Trophoblast cell (in vitro differentiated cells and primary cell): ENCODE data around the gene UBAC2.

Experiments used
- DNase-seq, 2 donors: peaks; one replicate each; pipeline ENCODE4 v3.0.0-alpha.2; 2016
- H2AFZ ChIP-seq: 2 replicates; pipeline ENCODE4 v1.6.1; 2013; ENCODE audit warnings: low read length, moderate library complexity, mild to moderate bottlenecking; ENCODE audit not compliant: insufficient read depth, poor library complexity
- H2AK5ac ChIP-seq: 2 replicates; pipeline ENCODE4 v1.6.1; 2013; ENCODE audit warnings: mild to moderate bottlenecking, low read length
- H2BK120ac ChIP-seq: 2 replicates; pipeline ENCODE4 v1.6.1; 2013; ENCODE audit warnings: low read length, mild to moderate bottlenecking, moderate library complexity; ENCODE audit not compliant: insufficient read depth, poor library complexity
- H2BK12ac ChIP-seq: 2 replicates; pipeline ENCODE4 v1.6.1; 2013; ENCODE audit warnings: mild to moderate bottlenecking, low read length, moderate library complexity
- H2BK5ac ChIP-seq: 2 replicates; pipeline ENCODE4 v1.6.1; 2013; ENCODE audit warnings: low read length, low read depth, moderate library complexity, mild to moderate bottlenecking; ENCODE audit not compliant: poor library complexity
- H3K14ac ChIP-seq: 2 replicates; pipeline ENCODE4 v1.6.1; 2013; ENCODE audit warnings: mild to moderate bottlenecking, low read length
- H3K18ac ChIP-seq: 2 replicates; pipeline ENCODE4 v1.6.1; 2013; ENCODE audit warnings: mild to moderate bottlenecking, low read length
- H3K23ac ChIP-seq: 2 replicates; pipeline ENCODE4 v1.6.1; 2013; ENCODE audit warnings: low read length
- H3K27ac ChIP-seq: 2 replicates; pipeline ENCODE4 v1.5.1; 2013; ENCODE audit warnings: low read depth, mild to moderate bottlenecking, inconsistent platforms, low read length, moderate library complexity
- H3K27me3 ChIP-seq: 2 replicates; pipeline ENCODE4 v1.6.1; 2013; ENCODE audit warnings: inconsistent platforms, mild to moderate bottlenecking, low read length, moderate library complexity; ENCODE audit not compliant: insufficient read depth
- H3K36me3 ChIP-seq, 2 experiments: 1 replicate in 1 of 2; 2 replicates in 1 of 2; pipeline ENCODE4 v1.6.1; 2013; ENCODE audit warnings: low read length in 2 of 2, mild to moderate bottlenecking in 2 of 2, moderate library complexity in 1 of 2; ENCODE audit not compliant: insufficient read depth in 2 of 2, control insufficient read depth in 1 of 2
- H3K4ac ChIP-seq: 2 replicates; pipeline ENCODE4 v1.6.1; 2013; ENCODE audit warnings: low read depth, mild to moderate bottlenecking, low read length, moderate library complexity
- H3K4me1 ChIP-seq, 2 experiments: 1 replicate in 1 of 2; 2 replicates in 1 of 2; pipeline ENCODE4 v1.6.1; 2013; ENCODE audit warnings: low read length in 2 of 2, mild to moderate bottlenecking in 2 of 2, moderate library complexity in 1 of 2; ENCODE audit not compliant: insufficient read depth in 2 of 2, control insufficient read depth in 1 of 2
- H3K4me2 ChIP-seq: 2 replicates; pipeline ENCODE4 v1.6.1; 2013; ENCODE audit warnings: inconsistent platforms, mild to moderate bottlenecking, low read length, moderate library complexity
- H3K4me3 ChIP-seq: 2 replicates; pipeline ENCODE4 v1.5.1; 2013; ENCODE audit warnings: mild to moderate bottlenecking, low read depth, low read length, inconsistent platforms
- H3K79me1 ChIP-seq: one replicate; pipeline ENCODE4 v1.6.1; 2013; ENCODE audit warnings: low read length
- H3K79me2 ChIP-seq: 2 replicates; pipeline ENCODE4 v1.6.1; 2013; ENCODE audit warnings: low read length, mild to moderate bottlenecking; ENCODE audit not compliant: control insufficient read depth, insufficient read depth, poor library complexity
- H3K9ac ChIP-seq: 2 replicates; pipeline ENCODE4 v1.6.1; 2013; ENCODE audit warnings: mild to moderate bottlenecking, low read length
- H3K9me3 ChIP-seq: 2 replicates; pipeline ENCODE4 v1.6.1; 2013; ENCODE audit warnings: low read depth, mild to moderate bottlenecking, control low read depth, inconsistent platforms, low read length; ENCODE audit not compliant: insufficient read depth
- H4K12ac ChIP-seq: 2 replicates; pipeline ENCODE4 v1.6.1; 2013; ENCODE audit warnings: low read depth, mild to moderate bottlenecking, low read length, moderate library complexity
- H4K8ac ChIP-seq: 2 replicates; pipeline ENCODE4 v1.6.1; 2013; ENCODE audit warnings: low read depth, mild to moderate bottlenecking, low read length, moderate library complexity
- H4K91ac ChIP-seq: one replicate; pipeline ENCODE4 v1.6.1; 2013; ENCODE audit warnings: low read depth, mild to moderate bottlenecking, low read length, moderate library complexity
- WGBS: extraction: QIAGEN DNeasy Blood & Tissue Kit; methylation state at CpG from one replicate; pipeline ENCODE4 v1.1.7; 2013; ENCODE audit warnings: missing lambda C conversion rate; ENCODE audit not compliant: insufficient read length, insufficient coverage; ENCODE audit errors: extremely low coverage; 5-methylcytosine and 5-hydroxymethylcytosine counted together

Gene UBAC2

GRCh38 chr13:99275093-99275469, 74.4 kb downstream of the UBAC2 start:
- H2BK120ac ChIP-seq: no peak overlapping the region
- H3K27ac ChIP-seq: no peak overlapping the region
- H3K4me1 ChIP-seq: no peaks in the 10 kb centered on the region
- DNase-seq: no peak
- no peak overlapping the region for H4K12ac ChIP-seq
- H2BK5ac ChIP-seq: no peak overlapping the region
- no peak overlapping the region for H3K4ac ChIP-seq
- no peak overlapping the region for H3K9ac ChIP-seq
- H3K27me3 ChIP-seq: no peaks in the 10 kb centered on the region
- H3K23ac ChIP-seq: no peak overlapping the region
- no peak overlapping the region for H2AK5ac ChIP-seq
- H4K8ac ChIP-seq: no peak overlapping the region
- H3K36me3 ChIP-seq: peaks cover 0 to 4% of the 10 kb centered on the region in 2 experiments
- H3K79me1 ChIP-seq: no peaks in the 10 kb centered on the region
- H3K79me2 ChIP-seq: no peaks in the 10 kb centered on the region
- no peak overlapping the region for H2AFZ ChIP-seq
- WGBS: no CpG with 5 or more reads among the region's 1 CpG
- H3K14ac ChIP-seq: no peak overlapping the region
- H3K9me3 ChIP-seq: peaks cover 1% of the 10 kb centered on the region
- H4K91ac ChIP-seq: no peak overlapping the region
- no peak overlapping the region for H3K18ac ChIP-seq
- H3K4me3 ChIP-seq: no peak overlapping the region
- no peak overlapping the region for H2BK12ac ChIP-seq
- H3K4me2 ChIP-seq: no peak overlapping the region

GRCh38 chr13:99276706-99277105, 76.1 kb downstream of the UBAC2 start:
- H3K27ac ChIP-seq: no peak overlapping the region
- no peaks in the 10 kb centered on the region for H3K79me1 ChIP-seq
- H3K18ac ChIP-seq: no peak overlapping the region
- no peak overlapping the region for H2AK5ac ChIP-seq
- no peaks in the 10 kb centered on the region for H3K27me3 ChIP-seq
- H2BK5ac ChIP-seq: no peak overlapping the region
- no peak overlapping the region for H3K4ac ChIP-seq
- H3K4me3 ChIP-seq: no peak overlapping the region
- H3K4me1 ChIP-seq: no peaks in the 10 kb centered on the region
- no peak overlapping the region for H3K14ac ChIP-seq
- H4K8ac ChIP-seq: no peak overlapping the region
- H3K23ac ChIP-seq: no peak overlapping the region
- no peak overlapping the region for H2AFZ ChIP-seq
- H2BK12ac ChIP-seq: no peak overlapping the region
- no peak overlapping the region for H4K12ac ChIP-seq
- no peak overlapping the region for H4K91ac ChIP-seq
- H3K9ac ChIP-seq: no peak overlapping the region
- no CpG with 5 or more reads among the region's 2 CpGs for WGBS
- peaks cover 0 to 6% of the 10 kb centered on the region in 2 experiments for H3K36me3 ChIP-seq
- H3K79me2 ChIP-seq: no peaks in the 10 kb centered on the region
- no peak overlapping the region for H3K4me2 ChIP-seq
- H2BK120ac ChIP-seq: no peak overlapping the region
- no peak for DNase-seq
- H3K9me3 ChIP-seq: peaks cover 1% of the 10 kb centered on the region

- no peaks in the 10 kb centered on the region for H3K79me2 ChIP-seq
- no peaks in the 10 kb centered on the region for H3K4me1 ChIP-seq
- no peak overlapping the region for H2BK5ac ChIP-seq
- no peak overlapping the region for H4K8ac ChIP-seq
- H2AFZ ChIP-seq: no peak overlapping the region
- no peak overlapping the region for H3K23ac ChIP-seq
- H3K36me3 ChIP-seq: peaks cover 0 to 6% of the 10 kb centered on the region in 2 experiments
- WGBS: no CpG with 5 or more reads among the region's 4 CpGs
- no peaks in the 10 kb centered on the region for H3K79me1 ChIP-seq
- no peak overlapping the region for H3K4me3 ChIP-seq
- H3K27ac ChIP-seq: no peak overlapping the region
- H2BK12ac ChIP-seq: no peak overlapping the region
- H3K14ac ChIP-seq: no peak overlapping the region
- H3K18ac ChIP-seq: no peak overlapping the region
- H3K9ac ChIP-seq: no peak overlapping the region
- no peak overlapping the region for H3K4me2 ChIP-seq
- no peak overlapping the region for H4K12ac ChIP-seq
- H2AK5ac ChIP-seq: no peak overlapping the region
- no peak overlapping the region for H3K4ac ChIP-seq
- no peaks in the 10 kb centered on the region for H3K27me3 ChIP-seq
- no peaks in the 10 kb centered on the region for H3K9me3 ChIP-seq
- no peak overlapping the region for H2BK120ac ChIP-seq
- DNase-seq: no peak
- no peak overlapping the region for H4K91ac ChIP-seq
Measured at GRCh38 chr13:99277629-99278028, 77.0 kb downstream of the UBAC2 start.

- H3K4ac ChIP-seq: no peak overlapping the region
- H3K9me3 ChIP-seq: no peaks in the 10 kb centered on the region
- no peak overlapping the region for H2AK5ac ChIP-seq
- H3K27ac ChIP-seq: no peak overlapping the region
- H2BK12ac ChIP-seq: no peak overlapping the region
- H2BK5ac ChIP-seq: no peak overlapping the region
- no peak overlapping the region for H4K12ac ChIP-seq
- H2BK120ac ChIP-seq: no peak overlapping the region
- no peak overlapping the region for H3K4me3 ChIP-seq
- no peaks in the 10 kb centered on the region for H3K4me1 ChIP-seq
- no peak overlapping the region for H2AFZ ChIP-seq
- WGBS: no CpG with 5 or more reads among the region's 5 CpGs
- H3K79me1 ChIP-seq: no peaks in the 10 kb centered on the region
- H3K27me3 ChIP-seq: no peaks in the 10 kb centered on the region
- no peak overlapping the region for H3K9ac ChIP-seq
- H3K18ac ChIP-seq: no peak overlapping the region
- no peak overlapping the region for H4K91ac ChIP-seq
- no peak overlapping the region for H3K23ac ChIP-seq
- H3K14ac ChIP-seq: no peak overlapping the region
- no peaks in the 10 kb centered on the region for H3K79me2 ChIP-seq
- no peak overlapping the region for H3K4me2 ChIP-seq
- no peak overlapping the region for H4K8ac ChIP-seq
- DNase-seq: no peak
- peaks cover 0 to 6% of the 10 kb centered on the region in 2 experiments for H3K36me3 ChIP-seq
Measured at GRCh38 chr13:99278200-99278599, 77.5 kb downstream of the UBAC2 start.
